KG1 (cell line): ENCODE data around the gene TIRAP.
"Not testable (repeated sequence)": the region's sequence is repeated elsewhere in the genome, so short reads cannot be mapped to it uniquely, and the experiment has no call there.

Experiments used
- DNase-seq: peaks from one replicate; lab custom pipeline; 2025; lab: John Stamatoyannopoulos, UW

The TIRAP gene

DNA sequence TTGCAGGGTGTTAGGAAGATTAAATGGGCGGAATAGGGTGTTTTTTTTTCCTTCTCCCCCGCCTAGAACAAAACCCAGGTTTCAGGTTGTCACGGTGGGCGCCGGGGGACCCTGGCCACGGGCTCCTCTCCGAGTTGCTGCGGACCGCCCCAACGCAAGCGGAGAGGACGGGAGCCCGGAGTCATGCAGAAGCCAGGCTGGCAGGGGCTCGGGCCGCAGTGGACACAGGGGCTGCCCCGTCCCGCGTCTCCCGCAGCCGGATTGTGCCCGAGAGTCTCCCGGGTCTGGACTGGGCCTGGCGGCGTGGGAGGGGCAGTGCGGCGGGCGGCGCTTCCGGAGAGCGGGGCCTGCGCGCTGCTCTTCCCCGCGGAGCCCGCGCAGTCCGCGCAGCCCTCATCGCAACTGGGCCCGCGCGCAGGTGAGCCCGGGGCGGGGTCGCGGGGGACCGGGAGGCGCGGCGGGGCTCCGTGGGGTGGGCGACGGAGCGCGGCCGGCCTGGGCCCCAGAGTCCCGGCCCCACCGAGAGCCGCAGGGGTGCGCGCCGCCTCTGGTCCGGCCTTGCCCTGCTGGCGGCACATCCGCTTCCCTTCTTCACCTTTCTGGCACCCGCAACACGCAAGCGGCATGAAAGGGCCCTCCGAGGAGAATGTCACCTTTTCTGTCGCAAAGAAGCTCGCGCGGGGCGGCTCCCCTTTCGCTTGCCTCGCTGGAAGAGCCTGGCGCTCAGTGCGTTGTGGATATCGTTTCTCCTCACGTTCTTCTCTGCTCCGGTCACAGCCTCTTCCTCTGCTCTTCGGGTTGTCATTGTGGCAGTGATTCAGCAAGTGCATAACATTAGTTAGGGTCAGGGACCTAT, at the start of gene TIRAP:
TIRAP (plus strand) TSS at position 358 of the 856 bp plus-strand sequence. CDS start 7,802 bp downstream, outside the sequence.
- DNase-seq: peak; percentile 85

GRCh38 chr11:126233391-126233790, 49.5 kb upstream of the TIRAP start:
- no peak for DNase-seq

GRCh38 chr11:126246636-126247035, 36.3 kb upstream of the TIRAP start:
- no peak for DNase-seq

- DNase-seq: no peak
Observed at GRCh38 chr11:126253265-126253664, 29.6 kb upstream of the TIRAP start.

- no peak for DNase-seq
Observed at GRCh38 chr11:126254819-126255218, 28.1 kb upstream of the TIRAP start.

DNA sequence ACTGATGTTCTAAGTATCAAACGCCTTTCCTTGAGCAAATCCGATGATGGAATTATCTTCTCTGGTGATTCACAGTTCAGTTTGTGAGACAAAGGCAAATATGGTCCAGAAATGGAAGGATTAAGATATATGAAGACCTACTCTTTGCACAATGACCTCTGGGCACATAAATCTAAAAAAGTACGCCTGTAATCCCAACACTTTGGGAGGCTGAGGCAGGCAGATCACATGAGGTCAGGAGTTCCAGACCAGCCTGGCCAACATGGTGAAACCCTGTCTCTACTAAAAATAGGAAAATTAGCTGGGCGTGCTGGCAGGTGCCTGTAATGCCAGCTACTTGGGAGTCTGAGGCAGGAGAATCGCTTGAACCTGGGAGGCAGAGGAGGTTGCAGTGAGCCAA, 27.4 kb upstream of the TIRAP start:
- DNase-seq: not testable (repeated sequence)

DNA sequence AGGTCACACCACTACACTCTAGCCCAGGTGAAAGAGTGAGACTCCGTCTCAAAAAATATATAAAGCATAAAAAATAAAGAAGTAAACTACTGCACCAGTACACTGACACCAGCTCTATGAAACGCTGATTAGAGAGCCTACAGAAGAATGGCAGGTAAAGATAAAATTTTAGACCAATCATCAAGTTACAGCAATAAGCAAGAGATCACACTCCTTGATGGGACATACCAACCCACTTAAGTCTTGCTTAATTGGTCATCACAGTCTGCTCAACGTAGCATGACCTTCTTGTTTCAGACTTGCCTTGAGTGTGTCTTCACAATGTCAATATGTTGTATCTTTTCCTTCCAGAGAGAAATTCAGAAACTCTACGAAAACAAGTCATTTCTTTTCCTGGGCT, 26.7 kb upstream of the TIRAP start:
- DNase-seq: no peak

DNA sequence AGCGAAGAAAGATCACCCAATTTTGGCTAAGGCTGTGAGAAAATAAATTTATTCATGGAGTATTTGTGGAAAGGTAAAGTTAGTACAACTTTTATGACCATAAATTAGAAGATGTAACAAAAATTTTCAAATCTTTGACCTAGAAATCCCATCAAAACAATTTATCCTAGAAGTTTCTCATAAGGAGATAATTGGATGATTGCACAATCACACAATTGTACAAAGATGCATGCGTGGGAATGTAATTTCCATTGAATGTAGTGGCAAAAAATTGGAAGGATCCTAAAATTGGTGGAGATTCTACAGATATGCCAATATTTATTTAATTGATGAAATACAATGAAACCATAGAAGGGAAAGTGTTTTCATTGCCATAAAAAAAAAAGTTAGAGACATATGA, 25.7 kb upstream of the TIRAP start:
- no peak for DNase-seq

DNA sequence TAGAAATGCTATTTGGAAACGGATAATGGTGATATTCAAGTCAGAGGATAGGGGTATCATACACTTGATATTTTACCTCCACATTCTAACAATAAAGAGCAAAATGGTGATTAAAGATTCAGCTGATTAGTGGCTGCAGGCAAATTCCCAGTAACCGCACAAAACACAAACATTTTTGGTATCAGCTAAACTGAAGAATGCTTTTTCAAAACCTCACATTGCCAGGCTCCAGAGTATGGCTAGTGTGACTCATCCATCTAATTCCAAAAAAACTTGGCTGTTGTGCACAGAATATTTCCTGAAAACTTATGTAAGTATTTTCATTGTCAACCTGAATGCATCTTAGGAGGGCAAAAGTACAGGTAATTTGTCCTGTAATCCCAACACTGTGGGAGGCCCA, 25.1 kb upstream of the TIRAP start:
- no peak for DNase-seq

GRCh38 chr11:126262216-126262615, 20.7 kb upstream of the TIRAP start:
- no peak for DNase-seq

GRCh38 chr11:126263489-126263888, 19.4 kb upstream of the TIRAP start:
- no peak for DNase-seq

- DNase-seq: no peak
Observed at GRCh38 chr11:126265811-126266210, 17.1 kb upstream of the TIRAP start.

GRCh38 chr11:126267650-126268049, 15.2 kb upstream of the TIRAP start:
- DNase-seq: no peak

- no peak for DNase-seq
Observed at GRCh38 chr11:126268361-126268707, 14.6 kb upstream of the TIRAP start.

- DNase-seq: peak; percentile 100
Observed at GRCh38 chr11:126268708-126269579, 13.9 kb upstream of the TIRAP start, which contains the start of the genes FOXRED1 and SRPRA. TSS of gene FOXRED1 (plus strand) at chr11:126269154. CDS start at chr11:126269207, 53 bp downstream. TSS of gene SRPRA (minus strand) at chr11:126268895. CDS start at chr11:126268804, 91 bp downstream.

- DNase-seq: no peak
Observed at GRCh38 chr11:126277322-126277721, 5.6 kb upstream of the TIRAP start.

DNA sequence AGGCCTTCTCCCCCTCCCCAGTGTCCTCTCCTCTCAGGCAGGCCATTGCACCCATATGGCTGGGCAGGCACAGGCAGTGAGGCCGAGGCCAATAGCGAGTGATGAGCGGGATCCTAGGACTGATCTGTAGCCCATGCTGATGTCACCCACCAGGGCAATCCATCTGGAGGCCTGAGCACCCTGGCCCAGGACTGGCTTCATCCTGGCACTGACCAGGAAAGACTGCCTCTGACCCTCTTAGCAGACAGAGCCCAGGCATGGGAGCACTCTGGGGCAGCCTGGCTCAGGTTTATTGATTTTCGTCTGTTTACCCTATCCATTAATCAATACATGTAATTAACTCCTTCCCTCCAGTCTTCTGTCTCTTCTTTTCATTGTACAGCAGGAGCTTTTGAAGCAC, 5.1 kb upstream of the TIRAP start:
- DNase-seq: no peak

DNA sequence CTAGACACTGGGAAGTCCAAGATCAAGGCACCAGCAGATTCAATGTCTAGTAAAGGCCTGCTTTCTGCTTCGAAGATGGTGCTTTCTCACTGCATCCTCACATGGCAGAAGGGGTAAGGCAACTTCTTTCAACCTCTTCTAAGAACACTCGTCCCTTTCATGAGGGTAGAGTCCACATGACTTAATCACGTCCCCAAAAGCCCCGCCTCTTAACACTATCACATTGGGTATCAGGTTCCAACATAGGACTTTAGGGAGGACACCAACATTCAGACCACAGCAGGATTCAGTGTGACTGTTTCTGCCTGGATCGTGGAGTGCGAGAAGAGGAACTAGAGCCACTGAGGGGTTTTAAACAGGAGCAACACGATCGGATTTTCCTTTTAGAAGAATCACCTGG, 3.7 kb upstream of the TIRAP start:
- no peak for DNase-seq

GRCh38 chr11:126280595-126280994, 2.3 kb upstream of the TIRAP start:
- DNase-seq: peak; percentile 22

DNA sequence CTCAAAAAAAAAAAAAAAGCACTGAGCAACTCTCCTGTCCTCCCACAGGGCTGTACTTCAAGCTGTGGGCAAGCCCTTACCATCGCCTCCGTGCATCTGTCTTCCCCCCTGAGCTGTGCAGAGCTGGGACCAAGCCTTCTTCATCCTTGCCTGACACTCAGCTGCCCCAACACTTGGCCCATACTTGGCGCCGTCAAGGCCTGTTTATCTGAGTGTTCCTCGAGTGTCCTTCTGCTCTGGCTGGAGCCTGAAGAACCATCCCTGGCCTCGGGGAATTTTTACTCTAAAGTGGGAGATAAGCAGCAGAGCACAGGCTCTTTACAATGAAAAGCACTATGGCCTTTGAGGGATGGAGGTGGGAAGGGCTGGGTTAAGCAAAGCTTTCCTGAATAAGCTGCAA, 1.6 kb upstream of the TIRAP start:
- DNase-seq: no peak

DNA sequence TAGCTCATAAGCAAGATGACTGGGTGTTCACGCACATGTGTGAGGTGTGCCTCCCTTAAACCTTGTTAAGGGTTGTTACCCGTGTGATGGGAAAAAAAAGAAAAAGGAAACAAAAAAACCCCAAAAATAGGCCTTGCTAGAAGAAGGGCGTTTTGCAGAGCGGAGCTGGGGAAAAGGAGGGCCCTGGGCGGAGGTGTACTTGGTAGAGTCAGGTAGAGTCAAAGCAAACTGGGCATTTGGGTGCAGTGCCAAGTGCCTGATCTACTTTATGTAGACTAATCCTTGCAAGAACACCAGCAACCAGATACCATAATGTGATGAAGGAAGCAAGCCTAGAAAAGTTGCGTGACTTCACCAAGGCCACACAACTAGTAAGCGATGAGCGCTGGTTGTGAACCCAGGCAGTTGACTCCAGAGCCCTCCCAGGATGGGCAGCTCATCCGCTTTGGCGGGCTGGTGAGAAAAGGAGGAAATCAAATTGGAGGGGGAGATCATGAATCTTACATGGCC, 1.2 kb upstream of the TIRAP start:
- DNase-seq: no peak

GRCh38 chr11:126282361-126282735, 545 bp upstream of the TIRAP start:
- DNase-seq: peak; percentile 77

DNA sequence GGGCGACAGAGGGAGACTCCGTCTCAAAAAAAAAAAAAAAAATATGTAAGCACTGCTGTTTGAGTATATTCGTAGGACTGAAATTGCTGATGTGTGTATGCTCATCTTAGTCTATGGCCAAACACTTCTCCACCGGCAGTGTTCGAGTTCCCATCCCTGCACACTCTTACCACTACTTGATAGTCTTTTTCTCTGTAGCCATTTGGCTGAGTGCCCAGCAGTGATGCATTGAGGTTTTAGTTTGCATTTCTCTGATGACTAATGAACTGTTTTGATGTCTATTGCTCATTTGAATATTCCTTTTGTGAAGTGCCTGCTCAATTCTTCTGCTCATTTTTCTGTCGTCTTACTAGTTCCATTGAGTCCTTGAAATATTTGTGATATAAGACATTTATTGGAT, 1.9 kb downstream of the TIRAP start:
- DNase-seq: no peak
